Sigmoid colon (tissue), 4 donors: ENCODE results near the gene COLEC11.

ENCODE experiments used
- CTCF ChIP-seq, 4 experiments: fragments of 450-650 bp in 3 of 4; fragments of 200-600 bp in 1 of 4; IDR thresholded peaks; one replicate each; pipeline ENCODE4 v1.5.1; 2016 to 2019; ENCODE audit warnings: antibody characterized with exemption in 4 of 4, mild to moderate bottlenecking in 3 of 4, moderate library complexity in 2 of 4
- POLR2A ChIP-seq, 2 donors: fragments of 450-650 bp; IDR thresholded peaks; one replicate each; pipeline ENCODE4 v1.6.1; 2016; ENCODE audit warnings: antibody characterized with exemption in 2 of 2, mild to moderate bottlenecking in 2 of 2, moderate library complexity in 2 of 2
- POLR2AphosphoS5 ChIP-seq, 4 donors: sonication (generic); formaldehyde crosslinking; IDR thresholded peaks; one replicate each; pipeline ENCODE4 v1.6.1; 2017; ENCODE audit warnings: antibody characterized with exemption in 4 of 4

GRCh38 chr2:3553946-3554345, 41.0 kb upstream of the COLEC11 start:
- TF ChIP-seq CTCF (IDR thresholded peaks at IDR 0.05): no peak
- no peak for TF ChIP-seq POLR2AphosphoS5 (IDR thresholded peaks at IDR 0.05)
- TF ChIP-seq POLR2A (IDR thresholded peaks at IDR 0.05): no peak
